SW 1271 (cell line): ENCODE results near the gene HTR2A.

Experiments
- DNase-seq, 2 experiments: peaks; one replicate each; lab custom pipeline; 2025; lab: John Stamatoyannopoulos, UW

HTR2A gene

GRCh38 chr13:46896341-46897137 is at the start of gene HTR2A:
Gene HTR2A, minus strand, starts transcription at chr13:46897053. Its CDS starts 1,147 bp downstream, at chr13:46895906.
- no peak for DNase-seq

DNA sequence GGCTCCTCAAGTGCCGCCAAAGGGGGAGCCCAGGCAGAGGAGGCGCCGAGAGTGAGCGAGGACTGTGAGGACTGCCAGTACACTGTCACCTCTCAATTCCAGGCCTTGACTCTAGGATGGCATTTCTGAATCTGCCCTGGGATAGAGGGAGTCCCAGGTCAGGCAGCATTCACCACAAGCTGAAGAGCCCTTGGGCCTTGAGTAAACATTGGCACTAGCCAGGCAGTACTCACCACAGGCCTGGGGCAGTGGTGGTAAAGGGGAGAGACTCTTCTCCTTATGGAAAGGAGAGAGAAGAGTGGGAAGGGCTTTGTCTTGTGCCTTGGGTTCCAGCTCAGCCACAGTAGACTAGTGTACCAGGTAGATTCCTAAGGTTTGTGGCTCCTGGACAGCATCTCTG is 39.7 kb upstream of the HTR2A start:
- DNase-seq, result no peak

- no peak for DNase-seq
Observed at GRCh38 chr13:46934749-46935148, 37.9 kb upstream of the HTR2A start.

DNA sequence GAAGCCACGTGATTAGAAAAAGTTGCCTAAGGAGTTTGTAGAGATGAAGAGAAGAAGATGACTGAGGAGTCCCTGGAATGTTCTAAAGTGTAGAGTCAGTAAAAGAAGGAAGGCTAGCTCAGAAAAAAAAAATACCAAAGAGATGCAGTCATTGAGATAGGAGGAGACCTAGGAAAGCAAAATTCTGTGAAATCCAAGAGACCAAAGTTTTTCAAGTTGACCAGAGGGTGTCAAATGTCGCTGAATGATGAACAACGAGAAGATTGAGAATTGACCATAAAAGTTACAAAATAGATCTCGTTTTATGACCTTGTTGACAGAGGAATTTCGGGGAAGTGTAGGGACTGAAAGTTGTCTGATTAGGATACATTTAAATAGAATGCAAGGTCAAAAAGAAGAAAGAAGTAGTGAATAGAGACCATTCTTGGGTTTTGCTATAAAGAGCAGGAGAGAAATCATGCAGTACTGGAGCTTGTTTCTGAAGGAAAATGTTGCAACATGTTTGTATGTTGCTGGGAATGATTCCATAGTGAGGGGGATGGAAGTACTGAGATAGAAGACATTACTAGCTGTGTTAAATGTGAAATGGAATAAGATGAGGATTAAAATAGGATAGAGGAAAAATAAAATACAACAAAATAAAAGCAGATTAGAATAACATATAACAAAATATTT is 30.2 kb upstream of the HTR2A start:
- no peak for DNase-seq

DNA sequence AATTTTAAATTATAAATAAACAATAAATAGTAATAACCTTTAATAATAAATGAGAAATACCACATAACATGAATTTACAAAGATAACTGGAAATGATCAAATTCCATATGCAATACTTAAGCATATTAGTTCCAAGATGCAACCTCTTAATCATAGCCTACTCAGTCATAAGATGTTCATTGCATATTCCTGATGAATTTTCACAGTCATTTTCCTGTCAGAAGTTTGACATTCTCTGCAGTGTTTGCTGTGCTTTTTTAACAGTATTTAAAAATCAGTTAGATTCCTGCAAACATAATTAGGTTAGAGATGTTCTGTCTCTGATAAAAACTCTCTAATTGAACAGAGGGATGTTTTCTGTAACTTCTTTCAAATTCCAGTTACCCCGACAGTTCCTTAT is 28.6 kb upstream of the HTR2A start:
- no peak for DNase-seq

DNA sequence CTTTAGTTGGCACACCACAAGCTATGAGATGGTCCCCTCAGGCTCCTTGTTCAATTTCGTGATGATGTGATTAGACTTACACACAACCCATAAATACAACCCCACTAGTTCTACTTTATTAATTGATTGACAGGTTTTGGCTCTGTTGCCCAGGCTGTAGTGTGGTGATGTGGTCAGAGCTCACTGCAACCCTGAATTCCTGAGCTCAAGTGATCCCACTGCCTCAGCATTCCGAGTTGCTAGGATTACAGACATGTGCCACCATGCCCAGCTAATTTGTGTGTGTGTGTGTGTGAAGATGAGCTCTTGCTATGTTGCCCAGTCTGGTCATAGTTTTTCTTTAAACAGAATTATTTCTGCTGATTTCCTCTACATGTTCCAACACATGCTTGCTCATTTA is 17.5 kb upstream of the HTR2A start:
- DNase-seq, result no peak

DNA sequence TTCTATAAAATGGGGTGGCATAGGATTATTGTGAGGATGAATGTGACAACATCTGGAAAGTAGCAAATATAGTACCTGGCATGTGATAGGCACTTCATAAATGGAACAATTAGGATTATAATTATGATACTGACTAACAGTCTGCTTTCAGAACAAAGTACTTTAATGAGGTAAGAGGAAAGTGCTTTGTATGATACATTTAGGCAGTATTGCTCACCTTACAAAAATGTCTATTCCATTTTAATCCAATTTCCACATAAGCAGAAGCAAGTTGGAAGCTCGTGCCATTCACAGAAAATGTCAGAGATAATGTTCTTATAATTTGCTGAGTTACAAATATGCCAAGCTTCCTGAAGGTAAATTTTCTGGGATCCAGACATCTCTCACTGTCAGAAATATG is 16.9 kb upstream of the HTR2A start:
- DNase-seq, result no peak

GRCh38 chr13:46909042-46909441 is 12.2 kb upstream of the HTR2A start:
- no peak for DNase-seq

DNA sequence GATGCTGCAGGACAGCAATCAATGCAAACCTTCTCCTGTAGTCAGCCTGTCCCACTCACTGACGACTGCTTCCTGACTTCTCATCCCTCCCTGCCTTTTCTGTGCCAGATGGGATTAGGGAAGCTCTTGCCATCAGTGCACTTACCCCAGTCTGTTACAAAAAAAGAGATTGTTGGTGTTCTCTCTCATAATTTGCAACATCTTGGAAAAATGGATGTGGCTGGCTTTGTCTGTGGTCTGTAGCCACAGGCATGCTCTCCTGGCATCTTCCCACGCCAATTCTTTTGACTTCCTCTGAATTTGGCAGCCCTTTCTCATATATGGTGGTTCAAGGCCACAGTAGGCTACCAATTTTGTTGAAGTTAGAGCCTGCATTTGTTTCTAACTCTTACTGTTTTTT is 11.6 kb upstream of the HTR2A start:
- DNase-seq, result no peak

DNA sequence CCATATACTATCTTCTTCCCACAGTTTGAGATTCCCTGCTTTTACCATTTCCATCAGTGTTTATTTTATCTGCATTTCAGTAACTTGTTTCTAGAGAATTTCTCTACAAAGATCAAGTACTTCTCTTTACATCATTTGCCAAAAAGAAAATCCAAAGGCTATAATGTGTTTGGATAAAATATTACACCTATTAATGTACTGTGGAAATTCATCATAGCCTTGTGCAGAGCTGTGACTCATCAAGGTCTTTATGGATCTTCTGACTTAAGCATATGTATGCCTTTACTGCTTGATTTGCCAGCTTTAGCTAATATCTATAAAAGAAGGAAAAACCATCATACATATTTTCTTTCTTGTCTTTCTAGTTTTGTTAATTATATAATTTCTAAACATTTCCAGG is 9.6 kb upstream of the HTR2A start:
- DNase-seq, result no peak

DNA sequence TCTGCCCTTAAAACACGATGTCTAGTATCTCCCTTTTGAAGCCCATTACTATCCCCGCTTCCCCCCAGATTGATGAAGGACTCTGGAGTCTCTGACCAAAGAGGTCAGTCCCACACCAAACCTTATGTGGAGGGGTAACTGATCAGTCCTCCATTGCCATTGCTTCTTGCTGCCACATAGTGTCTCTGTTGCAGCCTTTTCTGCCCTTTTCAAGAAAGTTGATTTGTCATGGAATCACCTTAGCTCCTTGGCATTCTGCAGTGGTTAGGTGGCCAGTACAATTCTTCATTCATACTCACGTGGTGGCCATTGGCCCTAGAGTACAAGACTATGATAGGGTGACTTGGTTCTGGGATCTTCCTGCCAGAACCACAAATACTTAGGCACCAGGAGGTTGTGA is 8.4 kb upstream of the HTR2A start:
- DNase-seq, result peak in 1 of 2 experiments; percentile 12

DNA sequence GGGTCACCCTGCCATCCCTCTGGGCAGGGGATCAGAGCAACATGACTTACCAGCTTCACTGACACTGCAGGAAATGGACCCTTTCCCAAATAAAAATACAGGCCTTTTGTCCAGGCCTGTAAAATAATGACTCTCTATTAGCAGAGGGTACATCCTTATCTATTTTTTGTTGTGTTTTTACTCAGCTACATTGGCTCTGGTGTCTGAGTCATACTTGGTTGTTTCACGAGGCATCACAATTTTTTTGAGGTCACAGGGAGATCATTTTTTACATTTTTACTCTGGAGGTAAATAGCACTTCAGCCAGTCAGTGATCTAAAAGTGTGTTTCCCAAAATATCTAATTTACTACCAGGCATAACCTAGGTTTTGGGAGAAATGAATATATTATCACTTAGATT is 6.9 kb upstream of the HTR2A start:
- DNase-seq, result no peak

- no peak for DNase-seq
Observed at GRCh38 chr13:46901721-46902120, 4.9 kb upstream of the HTR2A start.

- no peak for DNase-seq
Observed at GRCh38 chr13:46899801-46900200, 2.9 kb upstream of the HTR2A start.

DNA sequence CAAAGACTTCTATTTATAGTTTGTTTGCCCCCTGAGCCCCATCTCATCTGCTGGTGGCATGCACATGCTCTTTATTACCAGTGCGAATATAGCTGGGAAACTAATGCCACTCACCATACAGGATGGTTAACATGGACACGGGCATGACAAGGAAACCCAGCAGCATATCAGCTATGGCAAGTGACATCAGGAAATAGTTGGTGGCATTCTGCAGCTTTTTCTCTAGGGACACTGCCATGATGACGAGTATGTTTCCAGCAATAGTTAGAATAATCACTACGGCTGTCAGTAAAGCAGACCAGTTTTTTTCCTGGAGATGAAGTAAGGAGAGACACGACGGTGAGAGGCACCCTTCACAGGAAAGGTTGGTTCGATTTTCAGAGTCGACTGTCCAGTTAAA is 1.5 kb downstream of the HTR2A start:
- no peak for DNase-seq

DNA sequence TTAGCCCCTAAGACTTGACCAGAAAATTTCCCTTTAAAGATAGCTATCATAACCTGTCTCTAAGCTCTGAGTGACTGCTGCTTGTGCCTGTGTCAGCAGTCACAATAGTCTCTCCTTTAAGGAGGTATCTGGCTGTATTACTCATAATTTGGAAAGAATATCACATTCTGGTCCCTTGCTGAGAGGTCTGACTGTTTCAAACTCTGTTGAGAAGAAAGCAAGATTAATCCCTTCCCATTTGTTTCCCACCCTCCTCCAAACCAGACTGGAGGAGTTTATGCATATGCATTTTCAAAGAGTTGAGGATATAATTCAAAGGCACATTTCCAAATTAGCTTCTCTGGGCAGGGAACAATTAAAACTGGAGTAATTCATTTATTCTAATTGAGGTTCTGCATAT is 2.3 kb downstream of the HTR2A start:
- no peak for DNase-seq

DNA sequence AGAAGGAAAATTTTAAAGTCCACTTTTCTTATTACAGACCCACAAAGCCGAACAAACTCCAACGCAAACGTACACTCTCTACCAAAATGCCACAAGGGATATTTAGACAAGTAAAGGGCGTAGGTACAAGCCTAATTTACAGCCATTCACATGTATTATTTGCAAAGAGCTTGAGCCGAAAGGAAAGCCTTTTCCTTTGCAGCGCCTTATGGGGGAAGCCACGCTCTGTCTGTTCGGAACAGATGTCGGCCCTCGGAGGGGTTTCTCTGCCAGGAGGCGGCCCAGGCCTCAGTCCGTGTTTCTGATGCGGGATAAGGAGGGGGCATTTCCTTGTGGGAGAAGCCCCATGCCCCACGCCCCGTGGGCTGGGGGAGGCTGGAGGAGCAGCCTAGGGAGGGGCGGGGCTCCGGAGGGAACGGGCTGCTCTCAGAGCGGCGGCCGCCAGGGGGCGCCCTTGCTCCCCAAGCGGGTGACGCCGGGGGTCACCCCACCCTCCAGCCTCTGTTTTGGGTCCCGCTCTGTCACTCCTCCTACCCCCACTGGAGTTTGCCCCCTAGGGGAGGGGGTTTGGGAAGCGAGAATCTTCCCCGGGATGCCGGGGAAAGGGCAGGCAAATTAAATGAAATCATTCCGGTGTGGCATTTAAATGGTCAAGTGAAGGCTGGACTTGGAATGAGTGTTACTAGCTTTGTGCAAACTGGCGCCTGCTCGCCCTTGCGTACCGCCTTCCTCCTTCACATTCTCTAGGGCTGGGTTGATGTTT is 2.9 kb downstream of the HTR2A start:
- DNase-seq, result peak in 1 of 2 experiments; percentile 29

GRCh38 chr13:46893221-46893740 is 3.6 kb downstream of the HTR2A start:
- no peak for DNase-seq

DNA sequence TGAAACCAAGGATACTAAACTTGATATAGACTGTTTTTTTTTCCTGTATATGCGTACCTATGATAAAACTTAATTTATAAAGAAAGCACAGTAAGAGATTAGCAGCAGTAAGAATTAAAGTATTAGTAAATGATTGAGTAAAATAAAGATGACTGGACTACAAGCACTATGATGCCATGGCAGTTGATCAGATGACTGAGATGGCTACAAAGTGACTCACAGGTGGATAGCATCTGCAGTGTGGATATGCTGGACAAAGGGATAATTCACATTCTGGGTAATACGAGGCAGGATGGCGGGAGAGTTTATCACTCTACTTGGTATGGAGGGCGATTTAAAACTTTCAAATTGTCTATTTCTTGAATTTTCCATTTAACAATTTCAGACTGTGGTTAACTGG is 11.8 kb downstream of the HTR2A start:
- no peak for DNase-seq

- no peak for DNase-seq
Observed at GRCh38 chr13:46884531-46884930, 12.3 kb downstream of the HTR2A start.

- DNase-seq, result no peak
Observed at GRCh38 chr13:46881621-46882020, 15.2 kb downstream of the HTR2A start.

GRCh38 chr13:46874006-46874405 is 22.8 kb downstream of the HTR2A start:
- no peak for DNase-seq

DNA sequence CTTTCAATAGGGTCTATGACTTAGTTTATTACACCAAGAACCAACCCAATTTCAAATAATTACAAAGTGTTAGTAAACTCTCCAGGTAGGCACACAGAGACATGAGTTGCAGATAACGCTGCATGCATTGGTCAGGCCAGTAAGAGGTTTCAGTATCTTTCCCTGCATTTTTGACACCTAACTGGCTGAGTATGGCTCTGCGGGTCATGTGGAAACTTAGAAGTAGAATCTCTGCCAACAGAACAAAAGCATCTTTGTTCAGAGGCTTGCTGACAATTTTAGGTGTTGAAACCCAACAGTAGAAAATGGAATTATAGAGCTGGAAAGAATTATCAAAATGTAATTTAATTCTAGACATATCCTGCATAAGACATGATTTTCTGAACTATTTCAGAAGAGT is 25.3 kb downstream of the HTR2A start:
- no peak for DNase-seq
